Measurements from ENCODE around the gene SVIL.

SVIL gene

GRCh38 chr10:29409241-29410054 lies 225.3 kb downstream of the SVIL start:
- no peaks in the 10 kb centered on the region for H3K9me3 Mint-ChIP-seq
- H3K4me1 Mint-ChIP-seq, result peaks cover 11 to 18% of the 10 kb centered on the region in 2 donors
- H3K27ac Mint-ChIP-seq, result peak overlapping the region; percentile 80
- ATAC-seq (replicated peaks) (peak; percentile 80 to 84), DNase-seq (peak; percentile 16)
- peak overlapping the region; percentile 97 to 99 for H3K4me3 Mint-ChIP-seq
- H3K36me3 Mint-ChIP-seq, result peaks cover 0 to 6% of the 10 kb centered on the region in 2 donors
- peaks cover 5 to 6% of the 10 kb centered on the region in 2 donors for H3K27me3 Mint-ChIP-seq

GRCh38 chr10:29408847-29409240 lies 225.9 kb downstream of the SVIL start:
- DNase-seq (no peak), ATAC-seq (replicated peaks) (peak in 1 of 2 donors; percentile 20)
- no peak overlapping the region for H3K27ac Mint-ChIP-seq
- peaks cover 11 to 18% of the 10 kb centered on the region in 2 donors for H3K4me1 Mint-ChIP-seq
- H3K4me3 Mint-ChIP-seq, result peak overlapping the region; percentile 97 to 99
- H3K36me3 Mint-ChIP-seq, result peaks cover 0 to 6% of the 10 kb centered on the region in 2 donors
- no peaks in the 10 kb centered on the region for H3K9me3 Mint-ChIP-seq
- peaks cover 5 to 6% of the 10 kb centered on the region in 2 donors for H3K27me3 Mint-ChIP-seq

Data from stimulated activated naive B cell treated with anti-CD40 and anti-IgM and Interleukin-4, amounts not matched to agents 10 μg/mL and 1 μg/mL and 100 μg/mL, for 72 hours (primary cell).